H1 (cell line): ENCODE data around the gene IL37. TPM values are rescaled to one million over a fixed set of nuclear protein-coding genes. Genes with fewer than 3 reads are reported as not detected.

Experiments used
- POU5F1 ChIP-seq: IDR thresholded peaks from 2 replicates; pipeline ENCODE4 v1.6.1; 2011; ENCODE audit warnings: low read depth, mild to moderate bottlenecking, low read length, moderate library complexity
- polyA plus RNA-seq, 7 experiments: library from polyadenylated mRNA; depleted of rRNA in 3 of 7; stranded (reverse) in 5 of 7; unstranded in 2 of 7; fragments of >200 nt in 5 of 7; fragments of 200-250 nt in 2 of 7; gene quantifications; 1 replicate in 5 of 7; 2 replicates in 1 of 7; 4 replicates in 1 of 7; pipeline versions ENCODE4 v1.2.1 to v1.2.3, GENCODE V29; 2011 to 2013; ENCODE audit warnings: missing spikeins in 2 of 7, mixed read lengths in 2 of 7
- total RNA-seq: library from RNA; stranded (reverse); fragmentation: NEBNext Ultra II Directional; extraction: Animal tissue kit (Norgen Biotek cat#: 25700); gene quantifications from 2 replicates; pipeline ENCODE4 v1.2.1, GENCODE V29; 2021
- TF ChIP-seq, protein P1 (sequence below): fragments of 300-600 bp; sonication (generic); IDR thresholded peaks from 2 replicates; pipeline ENCODE4 v1.7.1; 2012; ENCODE audit warnings: low read length, moderate library complexity, mild to moderate bottlenecking, inconsistent platforms; ENCODE audit not compliant: insufficient replicate concordance

The IL37 gene
- total and polyA plus RNA-seq, 2 of the 8 experiments (the other 6 are each of a cell fraction or from before 2014, with no cell fraction given) = 0.18 TPM; not detected in 1

DNA sequence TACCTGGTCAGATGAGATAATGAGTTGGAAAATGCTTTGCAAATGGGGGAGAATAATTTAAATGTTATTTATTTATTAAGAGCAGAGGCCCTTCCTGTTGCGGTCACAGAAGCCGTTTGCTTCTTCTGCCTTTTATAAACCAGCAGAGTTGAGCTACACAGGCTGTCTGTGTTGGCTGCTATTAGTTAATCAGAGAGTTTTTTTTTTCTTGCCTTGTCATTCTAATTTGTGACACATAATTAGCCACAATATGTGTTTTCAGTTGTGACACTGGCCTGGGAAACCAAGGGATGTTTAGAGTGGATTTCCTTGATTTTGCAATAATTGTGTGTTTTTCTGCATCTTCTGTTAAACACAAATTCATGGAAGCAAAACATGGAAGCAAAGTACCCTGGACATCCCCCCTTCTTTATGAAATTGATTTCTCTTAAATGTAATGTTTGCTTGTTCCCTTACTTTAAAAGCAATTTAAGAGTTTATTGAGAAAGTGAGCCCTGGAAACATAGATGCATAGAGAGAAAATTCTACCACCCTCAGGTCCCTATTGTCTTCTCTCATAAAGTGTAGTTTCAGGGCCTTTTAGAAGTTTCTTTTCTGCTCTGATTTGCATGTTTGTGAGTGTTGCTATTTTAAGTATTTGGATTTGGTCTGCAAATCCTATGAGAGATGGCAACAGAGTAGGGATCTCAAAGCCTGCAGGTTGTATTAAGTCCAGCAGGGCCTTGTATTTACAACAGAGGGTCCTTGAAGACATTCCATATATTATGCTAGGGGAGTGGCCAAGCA, 22.8 kb upstream of the IL37 start (continued):
- TF ChIP-seq, protein P1, sequence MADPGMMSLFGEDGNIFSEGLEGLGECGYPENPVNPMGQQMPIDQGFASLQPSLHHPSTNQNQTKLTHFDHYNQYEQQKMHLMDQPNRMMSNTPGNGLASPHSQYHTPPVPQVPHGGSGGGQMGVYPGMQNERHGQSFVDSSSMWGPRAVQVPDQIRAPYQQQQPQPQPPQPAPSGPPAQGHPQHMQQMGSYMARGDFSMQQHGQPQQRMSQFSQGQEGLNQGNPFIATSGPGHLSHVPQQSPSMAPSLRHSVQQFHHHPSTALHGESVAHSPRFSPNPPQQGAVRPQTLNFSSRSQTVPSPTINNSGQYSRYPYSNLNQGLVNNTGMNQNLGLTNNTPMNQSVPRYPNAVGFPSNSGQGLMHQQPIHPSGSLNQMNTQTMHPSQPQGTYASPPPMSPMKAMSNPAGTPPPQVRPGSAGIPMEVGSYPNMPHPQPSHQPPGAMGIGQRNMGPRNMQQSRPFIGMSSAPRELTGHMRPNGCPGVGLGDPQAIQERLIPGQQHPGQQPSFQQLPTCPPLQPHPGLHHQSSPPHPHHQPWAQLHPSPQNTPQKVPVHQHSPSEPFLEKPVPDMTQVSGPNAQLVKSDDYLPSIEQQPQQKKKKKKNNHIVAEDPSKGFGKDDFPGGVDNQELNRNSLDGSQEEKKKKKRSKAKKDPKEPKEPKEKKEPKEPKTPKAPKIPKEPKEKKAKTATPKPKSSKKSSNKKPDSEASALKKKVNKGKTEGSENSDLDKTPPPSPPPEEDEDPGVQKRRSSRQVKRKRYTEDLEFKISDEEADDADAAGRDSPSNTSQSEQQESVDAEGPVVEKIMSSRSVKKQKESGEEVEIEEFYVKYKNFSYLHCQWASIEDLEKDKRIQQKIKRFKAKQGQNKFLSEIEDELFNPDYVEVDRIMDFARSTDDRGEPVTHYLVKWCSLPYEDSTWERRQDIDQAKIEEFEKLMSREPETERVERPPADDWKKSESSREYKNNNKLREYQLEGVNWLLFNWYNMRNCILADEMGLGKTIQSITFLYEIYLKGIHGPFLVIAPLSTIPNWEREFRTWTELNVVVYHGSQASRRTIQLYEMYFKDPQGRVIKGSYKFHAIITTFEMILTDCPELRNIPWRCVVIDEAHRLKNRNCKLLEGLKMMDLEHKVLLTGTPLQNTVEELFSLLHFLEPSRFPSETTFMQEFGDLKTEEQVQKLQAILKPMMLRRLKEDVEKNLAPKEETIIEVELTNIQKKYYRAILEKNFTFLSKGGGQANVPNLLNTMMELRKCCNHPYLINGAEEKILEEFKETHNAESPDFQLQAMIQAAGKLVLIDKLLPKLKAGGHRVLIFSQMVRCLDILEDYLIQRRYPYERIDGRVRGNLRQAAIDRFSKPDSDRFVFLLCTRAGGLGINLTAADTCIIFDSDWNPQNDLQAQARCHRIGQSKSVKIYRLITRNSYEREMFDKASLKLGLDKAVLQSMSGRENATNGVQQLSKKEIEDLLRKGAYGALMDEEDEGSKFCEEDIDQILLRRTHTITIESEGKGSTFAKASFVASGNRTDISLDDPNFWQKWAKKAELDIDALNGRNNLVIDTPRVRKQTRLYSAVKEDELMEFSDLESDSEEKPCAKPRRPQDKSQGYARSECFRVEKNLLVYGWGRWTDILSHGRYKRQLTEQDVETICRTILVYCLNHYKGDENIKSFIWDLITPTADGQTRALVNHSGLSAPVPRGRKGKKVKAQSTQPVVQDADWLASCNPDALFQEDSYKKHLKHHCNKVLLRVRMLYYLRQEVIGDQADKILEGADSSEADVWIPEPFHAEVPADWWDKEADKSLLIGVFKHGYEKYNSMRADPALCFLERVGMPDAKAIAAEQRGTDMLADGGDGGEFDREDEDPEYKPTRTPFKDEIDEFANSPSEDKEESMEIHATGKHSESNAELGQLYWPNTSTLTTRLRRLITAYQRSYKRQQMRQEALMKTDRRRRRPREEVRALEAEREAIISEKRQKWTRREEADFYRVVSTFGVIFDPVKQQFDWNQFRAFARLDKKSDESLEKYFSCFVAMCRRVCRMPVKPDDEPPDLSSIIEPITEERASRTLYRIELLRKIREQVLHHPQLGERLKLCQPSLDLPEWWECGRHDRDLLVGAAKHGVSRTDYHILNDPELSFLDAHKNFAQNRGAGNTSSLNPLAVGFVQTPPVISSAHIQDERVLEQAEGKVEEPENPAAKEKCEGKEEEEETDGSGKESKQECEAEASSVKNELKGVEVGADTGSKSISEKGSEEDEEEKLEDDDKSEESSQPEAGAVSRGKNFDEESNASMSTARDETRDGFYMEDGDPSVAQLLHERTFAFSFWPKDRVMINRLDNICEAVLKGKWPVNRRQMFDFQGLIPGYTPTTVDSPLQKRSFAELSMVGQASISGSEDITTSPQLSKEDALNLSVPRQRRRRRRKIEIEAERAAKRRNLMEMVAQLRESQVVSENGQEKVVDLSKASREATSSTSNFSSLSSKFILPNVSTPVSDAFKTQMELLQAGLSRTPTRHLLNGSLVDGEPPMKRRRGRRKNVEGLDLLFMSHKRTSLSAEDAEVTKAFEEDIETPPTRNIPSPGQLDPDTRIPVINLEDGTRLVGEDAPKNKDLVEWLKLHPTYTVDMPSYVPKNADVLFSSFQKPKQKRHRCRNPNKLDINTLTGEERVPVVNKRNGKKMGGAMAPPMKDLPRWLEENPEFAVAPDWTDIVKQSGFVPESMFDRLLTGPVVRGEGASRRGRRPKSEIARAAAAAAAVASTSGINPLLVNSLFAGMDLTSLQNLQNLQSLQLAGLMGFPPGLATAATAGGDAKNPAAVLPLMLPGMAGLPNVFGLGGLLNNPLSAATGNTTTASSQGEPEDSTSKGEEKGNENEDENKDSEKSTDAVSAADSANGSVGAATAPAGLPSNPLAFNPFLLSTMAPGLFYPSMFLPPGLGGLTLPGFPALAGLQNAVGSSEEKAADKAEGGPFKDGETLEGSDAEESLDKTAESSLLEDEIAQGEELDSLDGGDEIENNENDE = no peak
- TF ChIP-seq POU5F1 = no peak
